GM10266 (cell line): ENCODE results near the gene GRIN2C.

ENCODE experiments used
- DNase-seq: peaks from one replicate; pipeline ENCODE4 v3.0.0; 2012; ENCODE audit errors: extremely low spot score
- CTCF ChIP-seq: IDR thresholded peaks from 2 replicates; pipeline ENCODE4 v1.5.1; 2012; ENCODE audit warnings: mild to moderate bottlenecking, low read depth; ENCODE audit not compliant: control insufficient read depth, insufficient read depth; ENCODE audit errors: missing control alignments

GRIN2C gene

DNA sequence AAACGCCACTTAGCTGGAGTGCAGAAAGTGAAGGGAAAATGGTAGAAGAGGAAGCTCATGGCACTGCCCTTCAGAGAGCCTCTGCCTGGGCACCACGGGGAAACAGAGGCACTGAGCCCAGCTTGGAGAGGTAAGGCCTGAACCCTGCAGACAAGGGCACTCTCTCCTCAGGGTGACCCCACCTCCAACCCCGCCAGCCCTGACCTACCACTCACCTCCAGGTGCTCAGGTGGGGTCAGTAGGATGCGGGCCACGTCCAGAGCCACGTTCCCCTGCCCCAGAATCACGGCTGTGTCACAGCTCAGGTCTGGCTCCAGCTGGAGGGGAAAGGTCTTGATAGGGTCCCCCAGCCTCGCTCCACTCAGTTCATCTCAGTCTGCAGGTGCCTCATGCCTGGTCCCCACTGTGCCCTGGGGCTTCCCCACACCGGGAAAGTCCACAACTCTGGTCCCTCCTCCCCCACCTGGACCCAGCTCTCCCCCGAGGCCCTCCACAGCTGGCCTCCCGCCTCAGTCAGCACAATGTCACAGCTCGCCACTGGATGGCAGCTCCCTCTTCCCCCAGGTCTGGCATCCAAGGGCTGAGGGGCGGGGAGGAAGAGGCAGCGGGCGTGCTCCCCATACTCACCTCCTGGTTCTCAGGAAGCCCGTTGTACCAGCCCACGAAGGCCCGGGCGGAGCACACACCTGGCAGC lies 6.0 kb upstream of the GRIN2C start:
- no peak for DNase-seq
- TF ChIP-seq CTCF = no peak

DNA sequence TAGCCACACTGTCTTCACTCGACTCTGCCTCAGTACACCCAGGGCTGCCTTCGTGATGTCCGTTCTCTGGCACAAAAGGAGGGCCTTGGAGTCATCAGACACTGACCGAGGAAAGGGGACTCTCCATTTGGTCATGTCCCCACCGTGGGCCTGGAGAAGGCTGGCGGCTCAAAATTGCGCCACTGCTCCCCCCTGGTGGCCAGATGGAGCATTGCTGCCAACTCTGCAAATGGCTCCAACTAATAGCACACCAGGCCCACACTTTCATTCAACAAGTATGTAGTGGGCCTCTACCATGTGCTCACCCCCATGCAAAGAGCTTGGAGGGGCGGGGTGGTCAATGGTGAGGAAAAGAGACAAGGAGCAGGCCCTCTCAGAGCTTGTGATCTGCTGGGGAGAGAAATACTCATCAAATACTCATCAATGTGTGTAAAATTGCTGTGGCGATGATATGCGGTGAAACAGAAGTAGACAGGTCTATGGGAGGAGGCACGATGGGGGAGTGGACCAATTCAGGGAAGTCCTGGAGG lies 5.2 kb upstream of the GRIN2C start:
- TF ChIP-seq CTCF = peak; percentile 98
- peak; percentile 87 for DNase-seq

- no peak for DNase-seq
- TF ChIP-seq CTCF = no peak
Measured at GRCh38 chr17:74864297-74864865, 4.7 kb upstream of the GRIN2C start.

DNA sequence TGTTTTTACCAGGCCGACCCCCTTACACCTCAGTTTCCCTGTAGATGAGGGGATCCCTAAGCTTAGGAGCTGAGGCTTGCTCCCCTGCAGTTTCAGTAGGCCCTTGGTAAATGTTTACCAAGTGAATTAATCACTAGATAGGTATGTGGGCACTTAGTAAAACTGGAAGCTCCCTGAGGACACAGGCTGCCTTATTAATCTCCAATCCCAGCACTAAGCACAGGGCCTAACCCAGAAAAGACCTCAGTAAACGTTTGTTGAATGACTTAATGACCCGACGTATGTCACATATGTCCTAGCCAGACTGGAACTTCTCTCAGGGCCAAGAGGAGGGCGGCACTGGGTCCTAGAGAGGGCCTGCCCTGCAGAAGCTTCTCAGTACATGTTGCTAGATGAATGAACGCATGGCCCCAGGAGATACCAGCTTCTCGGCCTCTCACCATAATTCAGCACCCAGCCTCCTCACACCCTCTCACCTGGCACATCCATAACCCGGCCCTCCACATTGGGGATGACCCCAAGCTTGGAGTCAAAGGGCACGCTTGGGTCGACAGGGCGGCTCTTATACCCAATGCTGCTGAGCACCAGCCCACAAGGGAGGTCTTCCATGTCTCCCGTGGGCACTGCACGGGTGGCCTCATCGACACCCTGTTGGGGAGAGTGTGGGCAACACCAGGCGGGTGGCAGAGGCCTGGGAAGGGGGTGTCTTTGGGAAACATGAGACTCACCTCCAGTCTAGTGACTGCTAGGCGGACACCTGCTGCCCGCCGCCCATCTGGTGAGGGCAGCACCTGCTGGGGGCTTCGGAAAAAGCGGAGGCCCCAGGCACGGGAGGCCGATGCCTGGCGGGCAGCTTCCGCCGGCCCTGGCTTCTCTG lies 4.0 kb upstream of the GRIN2C start:
- no peak for TF ChIP-seq CTCF
- no peak for DNase-seq

- DNase-seq = no peak
Measured at GRCh38 chr17:74862919-74863318, 3.2 kb upstream of the GRIN2C start.

More at GRCh38 chr17:74862919-74863318, 3.2 kb upstream of the GRIN2C start:
- TF ChIP-seq CTCF = no peak
